Thoracic aorta (tissue), 2 donors: ENCODE data around the gene CHST8. TPM values are rescaled to one million over a fixed set of nuclear protein-coding genes. Genes with fewer than 3 reads are reported as not detected.

ENCODE experiments used
- ATAC-seq: fragments of 150-250 bp; one replicate; pipeline ENCODE4 v1.8.0; 2017; ENCODE audit warnings: low read depth; ENCODE audit not compliant: insufficient number of reproducible peaks, low FRiP score
- DNase-seq: peaks from one replicate; pipeline ENCODE4 v3.0.0-alpha.2; 2020; ENCODE audit warnings: low spot score
- H3K27ac ChIP-seq, 2 donors: fragments of 200-600 bp; sonication (generic); 1 replicate in 1 of 2; 2 replicates in 1 of 2; pipeline ENCODE4 v1.5.1; 2016; ENCODE audit warnings: mild to moderate bottlenecking in 2 of 2, moderate library complexity in 2 of 2
- H3K27me3 ChIP-seq: fragments of 200-600 bp; sonication (generic); replicated peaks from 2 replicates; pipeline ENCODE4 v1.6.0; 2016; ENCODE audit warnings: mild to moderate bottlenecking; ENCODE audit not compliant: insufficient read depth
- H3K36me3 ChIP-seq: fragments of 200-600 bp; sonication (generic); one replicate; pipeline ENCODE4 v1.5.1; 2016
- H3K4me1 ChIP-seq, 2 donors: fragments of 200-600 bp; sonication (generic); 1 replicate in 1 of 2; 2 replicates in 1 of 2; pipeline versions ENCODE4 v1.5.1 to v1.6.0; 2016; ENCODE audit warnings: low read depth in 2 of 2, mild to moderate bottlenecking in 1 of 2; ENCODE audit not compliant: control insufficient read depth in 1 of 2
- H3K4me3 ChIP-seq: fragments of 200-600 bp; sonication (generic); 2 replicates; pipeline ENCODE4 v1.5.1; 2016; ENCODE audit warnings: mild to moderate bottlenecking
- H3K9me3 ChIP-seq: fragments of 200-600 bp; sonication (generic); 2 replicates; pipeline ENCODE4 v1.5.1; 2016
- CTCF ChIP-seq: fragments of 200-600 bp; sonication (generic); IDR thresholded peaks from one replicate; pipeline ENCODE4 v1.5.1; 2019; ENCODE audit warnings: antibody characterized with exemption
- total RNA-seq, 2 donors: library from RNA; depleted of rRNA; stranded (reverse); fragments of >200 nt; gene quantifications; one replicate each; pipeline versions ENCODE4 v1.1.0 to v1.2.3, GENCODE V29; 2016

CHST8 gene
- total RNA-seq, 2 donors from 2014 or later, result 0.28 TPM; not detected in 1

- no peak for TF ChIP-seq CTCF
- Histone ChIP-seq H3K4me3 (no peak overlapping the region), H3K36me3 (no peaks in the 10 kb centered on the region), H3K27ac (no peak overlapping the region), H3K4me1 (no peaks in the 10 kb centered on the region), H3K27me3 (no peaks in the 10 kb centered on the region), H3K9me3 (no peaks in the 10 kb centered on the region)
- ATAC-seq (no peak), DNase-seq (no peak)
Observed at GRCh38 chr19:33728141-33728540, 106.4 kb downstream of the CHST8 start.

GRCh38 chr19:33730858-33731607 lies 109.3 kb downstream of the CHST8 start:
- Histone ChIP-seq H3K9me3 (no peaks in the 10 kb centered on the region), H3K4me1 (peaks cover 0 to 6% of the 10 kb centered on the region in 2 donors), H3K36me3 (no peaks in the 10 kb centered on the region), H3K27me3 (no peaks in the 10 kb centered on the region), H3K27ac (no peak overlapping the region), H3K4me3 (no peak overlapping the region)
- ATAC-seq (no peak), DNase-seq (no peak)
- TF ChIP-seq CTCF, result no peak

GRCh38 chr19:33731881-33732280 lies 110.1 kb downstream of the CHST8 start:
- no peak for DNase-seq
- no peaks in the 10 kb centered on the region for H3K36me3 ChIP-seq
- peaks cover 0 to 6% of the 10 kb centered on the region in 2 donors for H3K4me1 ChIP-seq
- no peaks in the 10 kb centered on the region for H3K27me3 ChIP-seq
- no peak overlapping the region for H3K4me3 ChIP-seq
- TF ChIP-seq CTCF, result no peak
- H3K27ac ChIP-seq, result no peak overlapping the region
- no peaks in the 10 kb centered on the region for H3K9me3 ChIP-seq
- ATAC-seq, result no peak

GRCh38 chr19:33734913-33735312 lies 113.2 kb downstream of the CHST8 start:
- no peak for DNase-seq
- Histone ChIP-seq H3K27ac (no peak overlapping the region), H3K9me3 (no peaks in the 10 kb centered on the region), H3K4me1 (peaks cover 0 to 6% of the 10 kb centered on the region in 2 donors), H3K27me3 (no peaks in the 10 kb centered on the region), H3K4me3 (no peak overlapping the region), H3K36me3 (no peaks in the 10 kb centered on the region)
- no peak for ATAC-seq
- TF ChIP-seq CTCF, result no peak

- DNase-seq, result no peak
- Histone ChIP-seq H3K27ac (no peak overlapping the region), H3K4me1 (peaks cover 0 to 6% of the 10 kb centered on the region in 2 donors), H3K9me3 (no peaks in the 10 kb centered on the region), H3K4me3 (no peak overlapping the region), H3K36me3 (no peaks in the 10 kb centered on the region), H3K27me3 (no peaks in the 10 kb centered on the region)
- ATAC-seq, result no peak
- TF ChIP-seq CTCF, result no peak
Observed at GRCh38 chr19:33736158-33736557, 114.4 kb downstream of the CHST8 start.
